ENCODE measurements around the gene HPCAL1.

The HPCAL1 gene

GRCh38 chr2:10385501-10385900 lies 82.8 kb downstream of the HPCAL1 start:
- DNase-seq (ENCODE audit: low read depth in 1 of 2, low spot score in 1 of 2) = no peak

- DNase-seq (ENCODE audit: low read depth in 1 of 2, low spot score in 1 of 2) = no peak
These were observed 83.4 kb downstream of the HPCAL1 start for GRCh38 chr2:10385933-10386773.

- no peak for DNase-seq (ENCODE audit: low read depth in 1 of 2, low spot score in 1 of 2)
These were observed 84.3 kb downstream of the HPCAL1 start for GRCh38 chr2:10387033-10387432.

GRCh38 chr2:10388954-10389560 lies 86.4 kb downstream of the HPCAL1 start:
- no peak for DNase-seq (ENCODE audit: low read depth in 1 of 2, low spot score in 1 of 2)

GRCh38 chr2:10389573-10389972 lies 86.9 kb downstream of the HPCAL1 start:
- no peak for DNase-seq (ENCODE audit: low read depth in 1 of 2, low spot score in 1 of 2)

GRCh38 chr2:10390369-10390801 lies 87.7 kb downstream of the HPCAL1 start:
- DNase-seq (ENCODE audit: low read depth in 1 of 2, low spot score in 1 of 2) = no peak

GRCh38 chr2:10392100-10392499 lies 89.4 kb downstream of the HPCAL1 start:
- DNase-seq (ENCODE audit: low read depth in 1 of 2, low spot score in 1 of 2) = no peak

- DNase-seq (ENCODE audit: low read depth in 1 of 2, low spot score in 1 of 2) = no peak
These were observed 89.8 kb downstream of the HPCAL1 start for GRCh38 chr2:10392548-10392947.

- DNase-seq (ENCODE audit: low read depth in 1 of 2, low spot score in 1 of 2) = no peak
These were observed 90.4 kb downstream of the HPCAL1 start for GRCh38 chr2:10392951-10393639.

GRCh38 chr2:10393640-10393982 lies 90.9 kb downstream of the HPCAL1 start:
- DNase-seq (ENCODE audit: low read depth in 1 of 2, low spot score in 1 of 2) = no peak

- DNase-seq (ENCODE audit: low read depth in 1 of 2, low spot score in 1 of 2) = no peak
These were observed 93.2 kb downstream of the HPCAL1 start for GRCh38 chr2:10395893-10396292.

- no peak for DNase-seq (ENCODE audit: low read depth in 1 of 2, low spot score in 1 of 2)
These were observed 93.8 kb downstream of the HPCAL1 start for GRCh38 chr2:10396464-10396863.

- no peak for DNase-seq (ENCODE audit: low read depth in 1 of 2, low spot score in 1 of 2)
These were observed 94.7 kb downstream of the HPCAL1 start for GRCh38 chr2:10397297-10397875.

- DNase-seq (ENCODE audit: low read depth in 1 of 2, low spot score in 1 of 2) = no peak
These were observed 95.2 kb downstream of the HPCAL1 start for GRCh38 chr2:10397878-10398277.

- no peak for DNase-seq (ENCODE audit: low read depth in 1 of 2, low spot score in 1 of 2)
These were observed 95.8 kb downstream of the HPCAL1 start for GRCh38 chr2:10398496-10398895.

- no peak for DNase-seq (ENCODE audit: low read depth in 1 of 2, low spot score in 1 of 2)
These were observed 96.7 kb downstream of the HPCAL1 start for GRCh38 chr2:10399358-10399757.

GRCh38 chr2:10400002-10400401 lies 97.3 kb downstream of the HPCAL1 start:
- DNase-seq (ENCODE audit: low read depth in 1 of 2, low spot score in 1 of 2) = no peak

- no peak for DNase-seq (ENCODE audit: low read depth in 1 of 2, low spot score in 1 of 2)
These were observed 97.9 kb downstream of the HPCAL1 start for GRCh38 chr2:10400568-10400977.

GRCh38 chr2:10400978-10401951 lies 98.6 kb downstream of the HPCAL1 start:
- DNase-seq (ENCODE audit: low read depth in 1 of 2, low spot score in 1 of 2) = no peak

- no peak for DNase-seq (ENCODE audit: low read depth in 1 of 2, low spot score in 1 of 2)
These were observed 99.4 kb downstream of the HPCAL1 start for GRCh38 chr2:10402062-10402585.
